H9 (cell line): ENCODE results near the gene OGFOD2. TPM values are rescaled to one million over a fixed set of nuclear protein-coding genes. Genes with fewer than 3 reads are reported as not detected.

Source experiments
- DNase-seq: peaks from one replicate; pipeline ENCODE4 v3.0.0-alpha.2; 2017
- H2AFZ ChIP-seq: one replicate; pipeline ENCODE4 v1.6.1; 2013; ENCODE audit warnings: mild to moderate bottlenecking, low read length, control low read depth, moderate library complexity
- H2AK5ac ChIP-seq: 2 replicates; pipeline ENCODE4 v1.6.1; 2013; ENCODE audit warnings: low read length, control low read depth, mixed read lengths; ENCODE audit not compliant: insufficient read length
- H2BK120ac ChIP-seq: one replicate; pipeline ENCODE4 v1.6.1; 2013; ENCODE audit warnings: low read depth, mild to moderate bottlenecking, low read length, control low read depth, inconsistent platforms; ENCODE audit not compliant: poor library complexity, severe bottlenecking
- H2BK12ac ChIP-seq: 2 replicates; pipeline ENCODE4 v1.6.1; 2013; ENCODE audit warnings: low read length, control low read depth, mixed read lengths, low read depth; ENCODE audit not compliant: insufficient read length
- H2BK15ac ChIP-seq: 2 replicates; pipeline ENCODE4 v1.6.1; 2013; ENCODE audit warnings: low read depth, low read length, control low read depth
- H2BK20ac ChIP-seq: one replicate; pipeline ENCODE4 v1.6.1; 2013; ENCODE audit warnings: low read depth, mild to moderate bottlenecking, low read length, control low read depth, inconsistent platforms; ENCODE audit not compliant: poor library complexity, severe bottlenecking
- H2BK5ac ChIP-seq: 2 replicates; pipeline ENCODE4 v1.6.1; 2013; ENCODE audit warnings: low read length, control low read depth, mixed read lengths; ENCODE audit not compliant: insufficient read length
- H3K14ac ChIP-seq: 2 replicates; pipeline ENCODE4 v1.6.1; 2013; ENCODE audit warnings: low read length, control low read depth; ENCODE audit not compliant: insufficient read depth
- H3K18ac ChIP-seq: 2 replicates; pipeline ENCODE4 v1.6.1; 2013; ENCODE audit warnings: low read depth, mild to moderate bottlenecking, mixed read lengths, low read length, control low read depth; ENCODE audit not compliant: insufficient read length
- H3K23ac ChIP-seq: 2 replicates; pipeline ENCODE4 v1.6.1; 2013; ENCODE audit warnings: low read length, control low read depth, mixed read lengths, low read depth; ENCODE audit not compliant: insufficient read length
- H3K23me2 ChIP-seq: 2 replicates; pipeline ENCODE4 v1.6.1; 2013; ENCODE audit warnings: low read depth, mild to moderate bottlenecking, mixed read lengths, low read length, control low read depth; ENCODE audit not compliant: insufficient read length, poor library complexity, severe bottlenecking
- H3K27ac ChIP-seq: 2 replicates; pipeline ENCODE4 v1.5.1; 2013; ENCODE audit warnings: low read length, control low read depth, mixed read lengths, low read depth; ENCODE audit not compliant: insufficient read length
- H3K27me3 ChIP-seq: 2 replicates; pipeline ENCODE4 v1.6.1; 2013; ENCODE audit warnings: low read length, control low read depth, inconsistent platforms; ENCODE audit not compliant: insufficient read depth
- H3K4ac ChIP-seq: 2 replicates; pipeline ENCODE4 v1.6.1; 2013; ENCODE audit warnings: low read depth, mild to moderate bottlenecking, control low read depth, inconsistent platforms, low read length, moderate library complexity
- H3K4me1 ChIP-seq: 2 replicates; pipeline ENCODE4 v1.6.1; 2013; ENCODE audit warnings: low read length, control low read depth, inconsistent platforms; ENCODE audit not compliant: insufficient read depth
- H3K4me2 ChIP-seq: 2 replicates; pipeline ENCODE4 v1.6.1; 2013; ENCODE audit warnings: low read length, control low read depth, mixed read lengths; ENCODE audit not compliant: insufficient read length, insufficient read depth
- H3K56ac ChIP-seq: 2 replicates; pipeline ENCODE4 v1.6.1; 2013; ENCODE audit warnings: low read depth, mild to moderate bottlenecking, mixed read lengths, low read length, control low read depth; ENCODE audit not compliant: insufficient read length
- H3K79me1 ChIP-seq: 2 replicates; pipeline ENCODE4 v1.6.1; 2013; ENCODE audit warnings: low read depth, mild to moderate bottlenecking, moderate library complexity, low read length, control low read depth, inconsistent platforms; ENCODE audit not compliant: insufficient read depth, poor library complexity, severe bottlenecking
- H3K79me2 ChIP-seq: 2 replicates; pipeline ENCODE4 v1.6.1; 2013; ENCODE audit warnings: low read length, control low read depth, inconsistent platforms; ENCODE audit not compliant: insufficient read depth
- H3K9ac ChIP-seq: 2 replicates; pipeline ENCODE4 v1.6.1; 2013; ENCODE audit warnings: low read length, control low read depth, mixed read lengths; ENCODE audit not compliant: insufficient read length; ENCODE audit errors: extremely low read depth
- H3K9me3 ChIP-seq: one replicate; pipeline ENCODE4 v1.6.1; 2013; ENCODE audit warnings: low read depth, low read length, inconsistent platforms; ENCODE audit not compliant: control insufficient read depth
- H3T11ph ChIP-seq: one replicate; pipeline ENCODE4 v1.6.1; 2013; ENCODE audit warnings: mild to moderate bottlenecking, low read length, control low read depth, inconsistent platforms
- H4K20me1 ChIP-seq: one replicate; pipeline ENCODE4 v1.6.1; 2013; ENCODE audit not compliant: control insufficient read depth, insufficient read length, insufficient read depth
- H4K5ac ChIP-seq: 2 replicates; pipeline ENCODE4 v1.6.1; 2013; ENCODE audit warnings: low read depth, mild to moderate bottlenecking, mixed read lengths, low read length, control low read depth; ENCODE audit not compliant: insufficient read length
- H4K8ac ChIP-seq: replicated peaks from 2 replicates; pipeline ENCODE4 v1.6.1; 2013; ENCODE audit warnings: low read length, control low read depth, mixed read lengths, low read depth; ENCODE audit not compliant: insufficient read length
- H4K91ac ChIP-seq: 2 replicates; pipeline ENCODE4 v1.6.1; 2013; ENCODE audit warnings: low read depth, mild to moderate bottlenecking, moderate library complexity, mixed read lengths, low read length, control low read depth; ENCODE audit not compliant: insufficient read length
- H3K27ac Mint-ChIP-seq, 3 experiments: 2 replicates in 2 of 3; 3 replicates in 1 of 3; pipeline ENCODE4 v1.8.0; 2020 to 2021; ENCODE audit warnings: mixed read lengths in 3 of 3, mild to moderate bottlenecking in 1 of 3, moderate library complexity in 1 of 3
- H3K27me3 Mint-ChIP-seq: 2 replicates; pipeline ENCODE4 v1.8.0; 2021; ENCODE audit warnings: low read depth, mild to moderate bottlenecking, moderate library complexity, mixed read lengths
- H3K36me3 Mint-ChIP-seq, 3 experiments: 2 replicates in 2 of 3; 3 replicates in 1 of 3; pipeline ENCODE4 v1.8.0; 2020 to 2021; ENCODE audit warnings: low read depth in 3 of 3, mixed read lengths in 3 of 3; ENCODE audit not compliant: insufficient read depth in 1 of 3
- H3K4me1 Mint-ChIP-seq, 2 experiments: 2 replicates each; pipeline ENCODE4 v1.8.0; 2020; ENCODE audit warnings: mixed read lengths in 2 of 2
- H3K4me3 Mint-ChIP-seq, 2 experiments: 2 replicates in 1 of 2; 3 replicates in 1 of 2; pipeline ENCODE4 v1.8.0; 2020 to 2021; ENCODE audit warnings: mild to moderate bottlenecking in 2 of 2, mixed read lengths in 2 of 2, moderate library complexity in 1 of 2
- H3K9me3 Mint-ChIP-seq, 2 experiments: 2 replicates in 1 of 2; 3 replicates in 1 of 2; pipeline ENCODE4 v1.8.0; 2020; ENCODE audit warnings: mild to moderate bottlenecking in 2 of 2, mixed read lengths in 2 of 2, moderate library complexity in 1 of 2
- CTCF ChIP-seq: fragments of 200-600 bp; sonication (generic); conservative IDR thresholded peaks from 3 replicates; pipeline ENCODE4 v1.8.0; 2021; ENCODE audit warnings: antibody characterized with exemption, mild to moderate bottlenecking
- WGBS: extraction: QIAGEN DNeasy Blood & Tissue Kit; methylation state at CpG from one replicate; pipeline ENCODE4 v1.1.7; 2013; ENCODE audit warnings: missing lambda C conversion rate, low lambda C conversion rate, mixed read lengths; ENCODE audit not compliant: insufficient read length; ENCODE audit errors: extremely low coverage; 5-methylcytosine and 5-hydroxymethylcytosine counted together
- total RNA-seq: library from RNA; stranded (reverse); gene quantifications from 2 replicates; pipeline ENCODE4 v1.2.1, GENCODE V29; 2021

Gene OGFOD2
- total RNA-seq, 1 experiment from 2014 or later, result 14.7 TPM

DNA sequence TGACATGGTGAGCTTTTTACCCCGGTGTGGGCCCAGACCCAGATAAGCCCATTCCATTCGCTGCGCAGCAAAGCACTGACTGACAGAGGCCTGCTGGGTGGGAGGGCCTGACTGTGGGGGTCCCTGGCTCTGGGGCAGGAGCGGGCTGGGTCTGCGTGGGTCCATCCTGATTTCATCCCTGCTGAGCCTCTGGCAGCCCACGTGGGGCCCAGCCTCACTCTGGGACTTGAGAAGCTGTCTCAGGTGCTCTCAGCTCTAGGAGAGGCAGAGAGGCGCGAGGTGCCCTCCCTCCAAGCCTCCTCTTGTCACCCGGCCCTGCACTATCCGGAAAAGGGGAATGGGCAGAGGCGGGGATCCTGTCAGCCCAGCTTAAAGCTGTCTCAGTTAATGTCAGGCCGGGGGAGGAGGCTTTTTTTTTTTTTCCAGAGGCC is 9.7 kb upstream of the OGFOD2 start:
- Histone ChIP-seq H3K4me2 (peak overlapping the region; percentile 71), H3K23me2 (peaks cover 6% of the 10 kb centered on the region), H3K27me3 (no peaks in the 10 kb centered on the region), H4K8ac (no peak overlapping the region), H4K5ac (no peak overlapping the region), H2BK120ac (no peak overlapping the region), H3K18ac (no peak overlapping the region), H2BK5ac (no peak overlapping the region), H3K4ac (no peak overlapping the region), H4K91ac (no peak overlapping the region), H3K56ac (no peak overlapping the region), H2BK15ac (no peak overlapping the region), H2AFZ (no peak overlapping the region), H3K79me1 (no peaks in the 10 kb centered on the region), H3K79me2 (no peaks in the 10 kb centered on the region), H3K9ac (no peak overlapping the region), H4K20me1 (no peaks in the 10 kb centered on the region), H2AK5ac (no peak overlapping the region), H2BK20ac (no peak overlapping the region), H3K14ac (no peak overlapping the region), H3K4me1 (no peaks in the 10 kb centered on the region), H3K23ac (no peak overlapping the region), H3K9me3 (no peaks in the 10 kb centered on the region), H3T11ph (no peak overlapping the region), H2BK12ac (no peak overlapping the region), H3K27ac (no peak overlapping the region)
- Mint-ChIP-seq H3K4me1 (peaks cover 5 to 17% of the 10 kb centered on the region in 2 experiments), H3K27ac (no peak overlapping the region), H3K4me3 (peak overlapping the region; percentile 62 to 81; a peak in 4 of 5 replicates), H3K9me3 (no peaks in the 10 kb centered on the region), H3K36me3 (no peaks in the 10 kb centered on the region), H3K27me3 (peaks cover 23% of the 10 kb centered on the region)
- no CpG with 5 or more reads among the region's 12 CpGs for WGBS
- no peak for DNase-seq
- no peak for TF ChIP-seq CTCF
